Activated naive CD8-positive, alpha-beta T cell (primary cell): ENCODE data around the gene SPATC1L.
"Not testable (repeated sequence)": the region's sequence is repeated elsewhere in the genome, so short reads cannot be mapped to it uniquely, and the experiment has no call there.

Source experiments
- H3K27ac Mint-ChIP-seq: one replicate; pipeline ENCODE4 v1.8.0; 2021; ENCODE audit warnings: mixed read lengths
- H3K27me3 Mint-ChIP-seq: one replicate; pipeline ENCODE4 v1.8.0; 2021; ENCODE audit warnings: mixed read lengths
- H3K36me3 Mint-ChIP-seq: one replicate; pipeline ENCODE4 v1.8.0; 2021; ENCODE audit warnings: mixed read lengths
- H3K4me1 Mint-ChIP-seq: one replicate; pipeline ENCODE4 v1.8.0; 2021; ENCODE audit warnings: low read depth, mixed read lengths
- H3K4me3 Mint-ChIP-seq: one replicate; pipeline ENCODE4 v1.8.0; 2021; ENCODE audit warnings: mild to moderate bottlenecking, mixed read lengths
- H3K9me3 Mint-ChIP-seq: one replicate; pipeline ENCODE4 v1.8.0; 2021; ENCODE audit warnings: low read depth, mixed read lengths

The SPATC1L gene

GRCh38 chr21:46183910-46184624 lies at the start of gene SPATC1L:
Gene SPATC1L (minus strand): TSS chr21:46184459. CDS start chr21:46182816, 1,643 bp downstream.
- no peaks in the 10 kb centered on the region for H3K36me3 Mint-ChIP-seq
- peak within 1 kb of the TSS; percentile 87 for H3K4me3 Mint-ChIP-seq
- no peaks in the 10 kb centered on the region for H3K27me3 Mint-ChIP-seq
- peaks cover 14% of the 10 kb centered on the region for H3K4me1 Mint-ChIP-seq
- peak within 1 kb of the TSS; percentile 83 for H3K27ac Mint-ChIP-seq
- H3K9me3 Mint-ChIP-seq: no peaks in the 10 kb centered on the region

DNA sequence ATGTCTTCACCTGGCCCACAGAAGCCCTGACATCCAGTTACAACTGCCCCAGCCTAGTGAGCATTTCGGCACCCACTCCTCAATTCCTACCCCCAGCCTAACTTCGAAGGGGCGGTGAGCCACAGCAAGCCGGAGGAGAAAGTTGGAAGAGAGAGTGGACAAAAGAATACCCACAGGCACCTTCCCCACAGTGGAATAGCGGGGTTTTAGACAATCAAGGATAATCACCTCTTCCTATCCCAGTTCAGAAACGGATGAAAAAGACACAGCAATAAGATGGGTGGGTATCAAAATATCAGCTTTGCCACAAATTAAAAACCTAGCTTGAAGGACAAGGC lies 45.6 kb upstream of the SPATC1L start:
- H3K36me3 Mint-ChIP-seq: peaks cover 26% of the 10 kb centered on the region
- H3K4me1 Mint-ChIP-seq: peaks cover 57% of the 10 kb centered on the region
- peak overlapping the region; percentile 92 for H3K4me3 Mint-ChIP-seq
- no peaks in the 10 kb centered on the region for H3K27me3 Mint-ChIP-seq
- H3K27ac Mint-ChIP-seq: peak overlapping the region; percentile 67
- peaks cover 5% of the 10 kb centered on the region for H3K9me3 Mint-ChIP-seq

- Mint-ChIP-seq H3K4me3 (peak overlapping the region; percentile 92), H3K9me3 (peaks cover 5% of the 10 kb centered on the region), H3K36me3 (peaks cover 20% of the 10 kb centered on the region), H3K27ac (peak overlapping the region; percentile 98), H3K4me1 (peaks cover 55% of the 10 kb centered on the region), H3K27me3 (no peaks in the 10 kb centered on the region)
These were observed 45.1 kb upstream of the SPATC1L start for GRCh38 chr21:46229133-46229922.

GRCh38 chr21:46228345-46229051 lies 44.2 kb upstream of the SPATC1L start, which contains the start of gene LSS:
Gene LSS (minus strand): TSS chr21:46228774. CDS start chr21:46228745, 29 bp downstream.
- Mint-ChIP-seq H3K27me3 (no peaks in the 10 kb centered on the region), H3K4me1 (peaks cover 49% of the 10 kb centered on the region), H3K27ac (peak within 1 kb of the TSS; percentile 98)

GRCh38 chr21:46227811-46228344 lies 43.6 kb upstream of the SPATC1L start:
- peaks cover 12% of the 10 kb centered on the region for H3K36me3 Mint-ChIP-seq
- peaks cover 47% of the 10 kb centered on the region for H3K4me1 Mint-ChIP-seq
- peaks cover 5% of the 10 kb centered on the region for H3K9me3 Mint-ChIP-seq
- H3K27me3 Mint-ChIP-seq: no peaks in the 10 kb centered on the region
- no peak overlapping the region for H3K27ac Mint-ChIP-seq
- peak overlapping the region; percentile 83 for H3K4me3 Mint-ChIP-seq

More at GRCh38 chr21:46228345-46229051, 44.2 kb upstream of the SPATC1L start, which contains the start of gene LSS:
- Mint-ChIP-seq H3K36me3 (peaks cover 12% of the 10 kb centered on the region), H3K4me3 (peak within 1 kb of the TSS; percentile 92), H3K9me3 (peaks cover 5% of the 10 kb centered on the region)

DNA sequence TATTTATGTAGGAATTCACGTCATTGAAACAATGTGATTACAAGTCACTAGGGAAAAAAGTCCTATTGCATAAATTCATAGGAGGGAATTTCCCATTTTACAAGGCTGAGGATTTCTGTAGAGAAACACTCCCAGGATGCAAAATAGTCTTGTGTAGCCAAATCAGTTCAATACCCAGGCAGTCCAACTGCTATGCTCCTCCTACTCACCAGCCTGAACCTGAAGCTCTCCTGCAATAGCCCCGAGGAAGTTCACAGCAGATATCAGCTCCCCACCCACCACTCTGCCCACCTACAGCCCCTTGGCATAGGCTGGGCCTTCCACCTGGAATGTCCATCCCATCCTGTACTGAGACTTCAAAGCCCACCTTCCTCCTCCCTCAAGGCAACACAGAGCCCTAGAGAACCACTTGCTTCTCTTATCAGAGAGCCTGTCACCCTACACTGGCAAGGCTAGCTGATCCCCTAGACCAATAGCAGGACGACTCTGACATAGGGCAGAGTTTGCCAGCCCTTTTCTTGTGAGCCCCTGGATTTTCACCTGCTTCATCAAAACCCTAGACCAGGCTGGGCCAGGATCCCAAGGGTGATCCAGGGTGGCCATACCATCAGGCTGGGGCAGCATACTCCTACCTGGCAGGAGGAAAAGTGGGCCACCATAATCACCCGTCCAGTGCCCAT lies 42.8 kb upstream of the SPATC1L start:
- peaks cover 5% of the 10 kb centered on the region for H3K9me3 Mint-ChIP-seq
- H3K36me3 Mint-ChIP-seq: peaks cover 9% of the 10 kb centered on the region
- H3K4me1 Mint-ChIP-seq: peaks cover 47% of the 10 kb centered on the region
- H3K27me3 Mint-ChIP-seq: no peaks in the 10 kb centered on the region
- H3K27ac Mint-ChIP-seq: peak overlapping the region; percentile 50
- peak overlapping the region; percentile 83 for H3K4me3 Mint-ChIP-seq

- H3K4me3 Mint-ChIP-seq: no peak overlapping the region
- H3K27me3 Mint-ChIP-seq: no peaks in the 10 kb centered on the region
- peaks cover 4% of the 10 kb centered on the region for H3K36me3 Mint-ChIP-seq
- no peak overlapping the region for H3K27ac Mint-ChIP-seq
- peaks cover 1% of the 10 kb centered on the region for H3K9me3 Mint-ChIP-seq
- H3K4me1 Mint-ChIP-seq: peaks cover 41% of the 10 kb centered on the region
These were observed 41.9 kb upstream of the SPATC1L start for GRCh38 chr21:46226146-46226545.

- not testable (repeated sequence) for H3K4me3 Mint-ChIP-seq, H3K9me3 Mint-ChIP-seq, H3K36me3 Mint-ChIP-seq, H3K27me3 Mint-ChIP-seq, H3K27ac Mint-ChIP-seq
- H3K4me1 Mint-ChIP-seq: peaks cover 26% of the 10 kb centered on the region
These were observed 39.4 kb upstream of the SPATC1L start for GRCh38 chr21:46223661-46224060.

- Mint-ChIP-seq H3K27me3 (no peaks in the 10 kb centered on the region), H3K4me1 (peaks cover 26% of the 10 kb centered on the region), H3K36me3 (peaks cover 5% of the 10 kb centered on the region), H3K27ac (no peak overlapping the region), H3K4me3 (no peak overlapping the region), H3K9me3 (no peaks in the 10 kb centered on the region)
These were observed 39.0 kb upstream of the SPATC1L start for GRCh38 chr21:46223217-46223616.

- Mint-ChIP-seq H3K4me3 (no peak overlapping the region), H3K36me3 (peaks cover 5% of the 10 kb centered on the region), H3K4me1 (peaks cover 21% of the 10 kb centered on the region), H3K27ac (no peak overlapping the region), H3K27me3 (no peaks in the 10 kb centered on the region), H3K9me3 (no peaks in the 10 kb centered on the region)
These were observed 38.3 kb upstream of the SPATC1L start for GRCh38 chr21:46222436-46223116.

- Mint-ChIP-seq H3K36me3 (peaks cover 5% of the 10 kb centered on the region), H3K9me3 (no peaks in the 10 kb centered on the region), H3K4me1 (peaks cover 14% of the 10 kb centered on the region), H3K27ac (no peak overlapping the region), H3K27me3 (no peaks in the 10 kb centered on the region), H3K4me3 (no peak overlapping the region)
These were observed 37.6 kb upstream of the SPATC1L start for GRCh38 chr21:46221664-46222435.

DNA sequence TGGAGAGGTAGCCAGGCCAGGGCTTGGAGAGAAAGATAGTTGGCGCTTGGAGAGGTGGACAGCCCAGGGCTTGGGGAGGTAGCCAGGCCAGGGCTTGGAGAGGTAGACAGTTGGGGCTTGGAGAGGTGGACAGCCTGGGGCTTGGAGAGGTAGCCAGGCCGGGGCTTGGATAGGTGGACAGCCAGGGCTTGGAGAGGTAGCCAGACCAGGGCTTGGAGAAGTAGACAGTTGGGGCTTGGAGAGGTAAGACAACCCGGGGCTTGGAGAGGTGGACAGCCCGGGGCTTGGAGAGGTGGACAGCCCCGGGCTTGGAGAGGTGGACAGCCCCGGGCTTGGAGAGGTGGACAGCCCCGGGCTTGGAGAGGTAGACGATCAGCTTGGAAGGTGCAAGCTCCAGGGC lies 36.6 kb upstream of the SPATC1L start:
- no peak overlapping the region for H3K4me3 Mint-ChIP-seq
- peaks cover 5% of the 10 kb centered on the region for H3K36me3 Mint-ChIP-seq
- H3K4me1 Mint-ChIP-seq: peaks cover 5% of the 10 kb centered on the region
- H3K9me3 Mint-ChIP-seq: no peaks in the 10 kb centered on the region
- H3K27me3 Mint-ChIP-seq: no peaks in the 10 kb centered on the region
- H3K27ac Mint-ChIP-seq: no peak overlapping the region

DNA sequence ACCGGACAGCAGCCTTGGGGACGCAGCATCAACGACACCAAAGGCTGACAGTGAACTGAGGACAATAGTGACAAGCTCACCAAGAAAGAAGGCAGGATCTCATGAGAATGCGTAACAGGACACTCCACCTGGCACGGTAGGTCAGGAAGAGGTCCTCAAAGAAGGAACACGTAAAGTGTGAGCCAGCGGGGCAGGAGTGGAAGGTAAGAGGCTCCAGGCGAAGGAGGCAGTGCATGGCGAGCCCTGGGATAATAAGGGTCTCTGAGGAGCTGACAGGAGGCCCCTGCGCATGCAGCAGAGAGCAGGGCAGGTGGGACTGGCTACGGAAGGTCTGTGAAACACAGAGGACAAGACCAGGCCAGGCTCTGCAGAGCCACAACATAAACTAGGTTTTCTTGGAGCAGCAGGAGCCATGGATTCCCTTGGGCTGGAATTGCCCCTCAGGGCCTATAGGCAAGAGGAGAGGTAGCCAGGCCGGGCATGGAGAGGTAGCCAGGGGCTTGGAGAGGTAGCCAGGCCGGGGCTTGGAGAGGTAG lies 36.1 kb upstream of the SPATC1L start:
- H3K27ac Mint-ChIP-seq: no peak overlapping the region
- H3K9me3 Mint-ChIP-seq: no peaks in the 10 kb centered on the region
- H3K36me3 Mint-ChIP-seq: peaks cover 5% of the 10 kb centered on the region
- no peaks in the 10 kb centered on the region for H3K27me3 Mint-ChIP-seq
- H3K4me3 Mint-ChIP-seq: no peak overlapping the region
- no peaks in the 10 kb centered on the region for H3K4me1 Mint-ChIP-seq
